Stimulated activated CD8-positive, alpha-beta memory T cell treated with anti-CD3 and anti-CD28 coated beads, Interleukin-7, amount 100 ng/mL, for 4 hours (primary cell): ENCODE measurements around the gene SRMS.
A peak's percentile ranks its signal among the peaks of the same experiment; 100 is the strongest.

Experiments
- DNase-seq, 2 donors: peaks; one replicate each; pipeline ENCODE4 v3.0.0-alpha.2; 2020; ENCODE audit warnings: low read depth in 2 of 2

The SRMS gene

GRCh38 chr20:63547725-63548480 is at the start of gene SRMS:
Gene SRMS, minus strand, starts transcription at chr20:63547749. Its CDS starts 286 bp downstream, at chr20:63547463.
- no peak for DNase-seq

DNA sequence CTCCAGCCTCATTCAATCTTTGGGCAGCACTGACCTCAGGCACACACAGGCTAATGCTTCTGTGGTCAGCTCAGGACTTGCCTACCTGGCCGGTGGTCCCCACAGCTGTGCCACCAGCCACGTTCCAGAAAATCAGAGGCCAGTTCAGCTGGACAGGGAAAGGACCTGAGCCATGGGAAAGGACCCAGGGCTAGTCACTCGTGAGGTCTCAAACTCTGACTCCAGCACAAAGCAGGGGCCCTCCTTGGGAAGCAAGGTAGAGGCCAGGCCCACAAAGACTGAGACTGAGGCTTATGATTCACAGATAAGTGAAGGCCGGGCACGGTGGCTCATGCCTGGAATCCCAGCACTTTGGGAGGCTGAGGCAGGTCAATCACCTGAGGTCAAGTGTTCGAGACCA is 48.9 kb upstream of the SRMS start:
- DNase-seq = no peak

GRCh38 chr20:63595416-63596127 is 48.0 kb upstream of the SRMS start:
- no peak for DNase-seq

GRCh38 chr20:63594043-63594561 is 46.6 kb upstream of the SRMS start:
- no peak for DNase-seq

GRCh38 chr20:63592661-63593060 is 45.1 kb upstream of the SRMS start:
- no peak for DNase-seq

DNA sequence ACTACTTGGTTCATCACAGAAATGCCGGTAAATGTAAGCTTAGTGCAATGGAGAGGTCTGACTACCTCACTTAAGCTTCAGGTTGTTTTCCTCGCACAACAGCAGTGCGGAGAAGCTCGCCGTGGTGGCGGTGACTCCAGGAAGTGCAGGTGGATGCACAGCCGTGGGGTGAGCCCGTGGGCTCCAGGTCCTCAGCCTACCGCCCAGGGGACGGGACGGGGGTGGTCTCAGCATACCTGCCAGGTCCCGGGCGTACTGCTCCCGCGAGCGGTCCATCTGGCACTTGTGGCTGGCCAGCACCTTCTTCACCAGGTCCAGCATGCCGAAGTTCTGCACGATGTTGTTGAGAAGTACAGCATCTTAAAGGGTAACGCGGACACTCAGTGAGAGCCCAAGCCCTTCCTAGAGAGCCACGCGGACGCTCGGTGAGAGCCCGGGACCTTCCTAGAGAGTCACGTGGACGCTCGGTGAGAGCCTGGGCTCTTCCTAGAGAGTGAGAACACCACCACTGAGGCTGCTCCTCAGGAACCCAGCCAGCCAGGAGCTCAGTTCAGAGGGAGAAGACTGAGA is 44.3 kb upstream of the SRMS start:
- no peak for DNase-seq

DNA sequence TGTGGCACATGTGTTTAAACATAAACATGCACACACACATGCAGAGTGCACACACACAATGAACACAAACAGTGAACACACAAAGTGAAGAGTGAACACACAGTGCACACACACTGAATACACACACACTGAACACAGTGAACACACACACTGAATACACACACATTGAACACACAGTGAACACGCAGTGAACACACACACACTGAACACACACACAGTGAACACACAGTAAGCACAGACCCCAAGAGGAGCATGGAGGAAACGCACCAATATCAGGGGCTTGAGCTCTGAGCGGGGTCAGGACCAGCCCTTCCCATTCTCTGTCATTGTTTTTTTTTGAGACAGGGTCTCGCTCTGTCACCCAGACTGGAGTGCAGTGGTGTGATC is 43.6 kb upstream of the SRMS start:
- DNase-seq = no peak

DNA sequence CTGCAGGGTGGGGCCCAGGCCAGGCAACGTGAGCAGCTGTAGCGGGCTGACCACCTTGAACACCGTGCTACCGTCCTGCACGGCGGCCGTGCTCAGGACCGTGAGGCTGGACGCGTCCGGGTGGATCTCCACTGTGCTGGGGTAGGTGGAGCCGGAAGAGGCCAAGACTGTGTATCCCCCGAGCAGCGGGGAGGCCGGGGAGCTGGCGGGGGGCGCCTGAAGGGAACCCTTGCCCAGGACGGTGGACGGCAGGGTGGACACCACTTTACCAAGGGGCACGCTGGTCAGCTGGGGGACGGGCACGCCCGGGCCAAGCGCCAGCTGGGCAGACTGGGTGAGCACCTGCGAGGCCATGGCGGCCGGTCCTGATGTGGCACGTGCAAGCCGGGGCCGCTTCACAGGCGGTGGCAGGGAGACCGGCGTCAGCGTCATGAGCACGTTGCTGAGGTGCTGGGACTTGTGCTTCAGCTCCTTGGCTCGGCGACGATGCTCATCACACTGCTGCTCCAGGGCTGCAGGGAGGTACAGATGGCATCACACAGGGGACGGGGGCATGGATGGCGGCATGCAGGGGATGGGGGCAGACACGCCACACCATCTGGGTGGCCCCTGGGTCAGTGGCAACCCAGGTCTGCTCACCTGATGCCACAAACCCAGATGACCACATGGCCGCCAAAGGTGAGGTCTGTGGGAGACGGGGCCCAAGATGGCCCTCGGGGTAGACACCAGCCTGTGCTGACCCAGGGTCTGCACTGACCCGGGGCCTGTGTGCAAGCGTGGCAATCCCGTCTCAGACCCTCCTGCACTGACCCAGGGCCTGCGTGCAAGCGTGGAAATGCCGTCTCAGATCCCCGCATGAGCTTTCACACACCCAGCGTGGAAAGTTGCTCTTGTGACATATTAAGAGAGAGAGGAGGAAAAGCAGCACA is 42.9 kb upstream of the SRMS start:
- DNase-seq = no peak

DNA sequence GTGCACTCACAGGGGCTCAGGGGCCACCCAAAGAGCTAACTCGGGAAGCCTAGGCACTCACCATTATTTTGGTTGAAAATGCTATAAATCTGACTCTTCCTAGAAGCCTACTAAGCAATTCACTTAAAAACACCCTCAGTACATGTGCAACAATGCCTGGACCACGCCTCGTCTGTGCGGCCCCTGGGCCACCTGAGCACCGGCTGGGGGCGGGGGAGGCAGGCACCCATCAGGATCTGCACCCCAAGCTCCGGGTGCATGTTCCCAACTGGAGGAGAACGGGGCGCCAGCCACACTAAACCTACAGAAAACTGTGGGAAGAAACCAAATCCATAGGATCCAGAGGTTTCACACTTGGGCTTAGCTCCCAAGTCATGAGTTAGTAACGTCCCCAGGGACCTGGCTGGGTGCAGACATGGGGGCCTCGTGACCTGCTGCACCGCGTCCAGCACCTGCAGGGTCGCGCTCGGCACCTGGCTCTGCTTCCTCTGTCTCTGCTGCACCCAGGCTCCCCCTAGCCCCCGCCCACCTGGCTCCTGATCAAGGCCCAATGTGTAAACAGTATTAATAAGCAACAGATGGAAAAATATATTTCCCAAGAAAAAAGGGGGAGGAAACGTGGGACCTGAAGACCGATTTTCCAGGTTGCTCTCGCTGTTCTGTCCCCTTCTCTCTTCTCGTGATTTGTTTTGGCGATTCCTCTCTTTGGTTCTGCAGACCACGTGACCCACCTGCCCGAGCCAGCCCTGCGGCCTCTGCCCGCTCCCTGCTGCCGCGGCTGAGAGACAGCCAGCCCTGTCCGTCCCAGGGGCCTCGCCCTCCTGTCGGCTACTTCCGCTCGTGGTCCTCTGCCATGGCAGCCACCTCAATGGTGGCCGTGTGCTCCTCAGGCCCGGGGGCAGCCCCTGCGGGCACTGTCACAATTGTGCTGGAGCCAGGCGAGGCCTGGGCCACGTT is 42.0 kb upstream of the SRMS start:
- DNase-seq = no peak

DNA sequence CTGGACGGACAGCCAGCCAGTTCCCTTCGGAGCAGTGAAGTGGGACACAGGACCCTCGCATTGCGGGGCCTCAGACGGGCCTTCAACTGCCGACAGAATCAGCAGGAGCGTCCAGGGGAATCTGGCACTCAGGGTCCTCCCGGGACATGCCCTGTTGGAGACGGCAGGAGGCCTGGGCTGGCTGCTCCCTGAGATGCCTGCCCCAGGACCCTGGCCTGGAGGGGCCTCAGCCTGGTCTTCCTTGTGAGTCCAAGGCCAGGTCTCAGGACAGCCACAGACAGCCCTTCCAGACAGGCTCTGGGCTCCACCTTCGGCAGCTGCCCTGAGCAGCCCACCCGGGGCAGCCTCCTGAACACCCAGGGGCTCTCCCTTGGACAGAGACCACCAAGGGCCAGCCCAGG is 41.1 kb upstream of the SRMS start:
- no peak for DNase-seq

DNA sequence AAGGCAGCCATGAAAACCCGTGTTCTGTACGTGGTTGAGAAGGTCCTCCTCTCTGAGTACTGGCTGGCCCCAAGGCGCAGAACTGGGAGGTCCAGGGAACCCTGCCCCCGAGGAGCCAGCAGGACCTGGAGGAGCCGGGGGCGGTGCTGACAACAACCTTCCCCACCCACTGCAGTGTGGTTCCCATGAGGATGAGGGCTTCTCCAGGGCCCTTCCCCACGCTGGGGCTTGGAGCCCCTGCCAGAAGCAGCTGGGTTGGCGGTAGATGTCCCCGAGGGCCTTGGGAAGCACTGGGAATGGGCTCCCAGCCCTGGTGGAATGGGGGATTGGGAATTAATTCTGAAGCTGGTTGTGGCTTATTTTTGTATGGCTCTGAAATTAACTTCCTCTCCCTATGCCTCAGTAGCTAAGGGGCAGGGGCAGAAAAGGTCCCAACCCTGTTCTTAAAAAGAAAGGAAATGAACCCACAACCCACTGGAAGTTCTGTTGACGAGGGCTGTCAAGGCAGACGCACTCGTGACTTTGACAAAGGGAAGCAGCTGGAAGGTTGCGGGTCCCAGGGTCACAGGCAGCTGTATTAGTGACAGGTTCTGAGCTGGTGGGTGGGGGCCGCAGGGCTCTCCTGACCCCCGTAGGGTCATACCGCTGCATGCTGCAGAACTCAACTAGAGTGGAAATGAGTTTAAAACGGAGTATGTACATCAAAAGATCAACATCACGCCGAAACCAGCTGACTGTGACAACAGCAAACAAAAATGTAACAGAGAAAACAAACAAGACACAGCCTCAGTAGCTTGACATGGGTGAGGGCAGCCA is 40.4 kb upstream of the SRMS start:
- DNase-seq = no peak

DNA sequence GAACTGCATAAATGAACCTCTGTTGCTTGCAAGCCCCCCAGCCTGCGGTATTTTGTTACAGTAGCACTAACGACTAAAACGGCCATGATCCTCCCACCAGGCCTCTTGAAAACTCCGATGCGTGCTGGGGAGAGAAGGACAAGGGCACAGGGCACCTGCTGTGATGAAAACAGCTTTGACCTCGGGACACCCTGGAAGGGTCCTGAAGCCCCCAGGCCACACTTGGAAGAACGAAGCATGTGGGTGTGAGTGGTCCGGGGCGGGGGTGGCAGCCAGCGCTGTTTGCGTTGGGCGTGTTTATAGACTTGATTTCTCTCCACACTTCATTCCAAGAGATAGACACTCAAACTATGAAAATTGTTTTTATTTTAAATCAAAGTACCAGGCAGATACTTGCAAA is 39.7 kb upstream of the SRMS start:
- DNase-seq = no peak

DNA sequence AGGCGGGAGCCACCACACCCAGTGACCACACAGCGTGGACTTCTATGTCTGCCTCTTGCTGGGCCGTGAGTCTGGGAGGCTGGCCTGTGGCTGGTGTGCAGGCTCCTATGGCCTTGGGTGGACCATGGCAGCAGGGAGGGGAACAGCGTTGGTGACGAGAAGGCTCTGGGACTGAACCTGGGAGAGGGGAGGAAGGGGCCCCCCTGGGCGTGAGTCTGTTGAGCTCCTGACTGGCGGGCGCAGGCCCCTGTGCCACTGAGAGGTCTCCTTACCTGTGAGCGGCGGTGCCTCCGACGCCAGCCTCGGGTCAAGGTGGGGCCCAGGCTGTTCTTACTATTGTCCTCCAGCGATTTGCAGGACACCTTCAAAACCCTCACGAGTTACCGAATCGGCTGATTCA is 39.2 kb upstream of the SRMS start:
- no peak for DNase-seq

- DNase-seq = no peak
Measured at GRCh38 chr20:63585616-63586565, 38.3 kb upstream of the SRMS start.

- DNase-seq = no peak
Measured at GRCh38 chr20:63582382-63583063, 35.0 kb upstream of the SRMS start.

GRCh38 chr20:63580796-63581461 is 33.4 kb upstream of the SRMS start:
- DNase-seq = peak; percentile 56 to 69

GRCh38 chr20:63579017-63579694 is 31.6 kb upstream of the SRMS start:
- no peak for DNase-seq
